ENCODE data around the gene POLR3G.
A peak's percentile ranks its signal among the peaks of the same experiment; 100 is the strongest.

Gene POLR3G, protein sequence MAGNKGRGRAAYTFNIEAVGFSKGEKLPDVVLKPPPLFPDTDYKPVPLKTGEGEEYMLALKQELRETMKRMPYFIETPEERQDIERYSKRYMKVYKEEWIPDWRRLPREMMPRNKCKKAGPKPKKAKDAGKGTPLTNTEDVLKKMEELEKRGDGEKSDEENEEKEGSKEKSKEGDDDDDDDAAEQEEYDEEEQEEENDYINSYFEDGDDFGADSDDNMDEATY

GRCh38 chr5:90474235-90475107 is at the start of gene POLR3G, which contains the start of gene MBLAC2:
TSS of gene POLR3G (plus strand) at chr5:90474864. CDS start at chr5:90485568, 10,704 bp downstream.
TSS of gene MBLAC2 (minus strand) at chr5:90474771. CDS start at chr5:90474292, 479 bp downstream.
- peak; percentile 96 for DNase-seq

DNA sequence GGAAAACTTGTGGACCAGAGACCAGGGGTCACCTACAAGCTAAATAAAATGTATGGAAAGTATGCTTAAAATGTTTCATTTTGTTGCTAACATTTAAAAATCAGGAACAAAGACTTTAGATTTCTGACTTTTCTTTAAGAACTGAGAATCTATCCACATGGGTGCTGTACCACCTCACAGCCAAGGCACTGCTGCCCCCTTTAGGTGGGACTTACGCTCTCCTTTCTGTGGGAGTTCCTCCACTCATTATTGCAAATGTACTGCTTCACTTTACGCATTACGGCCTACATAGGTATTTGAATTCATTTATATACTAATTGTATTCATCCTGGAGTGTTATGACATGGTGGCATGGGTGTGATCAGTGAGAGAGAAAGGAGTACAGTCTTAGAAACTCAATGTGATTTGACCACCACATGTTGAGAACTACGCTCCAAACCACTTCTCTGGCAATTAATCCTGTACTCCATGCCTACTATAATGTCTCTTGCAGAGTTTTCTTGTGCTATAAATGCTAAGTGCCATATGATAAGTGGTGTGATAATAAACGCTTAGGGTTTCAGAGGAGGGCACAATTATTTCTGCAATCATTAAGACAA is 40.4 kb upstream of the POLR3G start:
- DNase-seq, result peak; percentile 38

GRCh38 chr5:90437663-90438062 is 37.0 kb upstream of the POLR3G start:
- DNase-seq, result no peak

DNA sequence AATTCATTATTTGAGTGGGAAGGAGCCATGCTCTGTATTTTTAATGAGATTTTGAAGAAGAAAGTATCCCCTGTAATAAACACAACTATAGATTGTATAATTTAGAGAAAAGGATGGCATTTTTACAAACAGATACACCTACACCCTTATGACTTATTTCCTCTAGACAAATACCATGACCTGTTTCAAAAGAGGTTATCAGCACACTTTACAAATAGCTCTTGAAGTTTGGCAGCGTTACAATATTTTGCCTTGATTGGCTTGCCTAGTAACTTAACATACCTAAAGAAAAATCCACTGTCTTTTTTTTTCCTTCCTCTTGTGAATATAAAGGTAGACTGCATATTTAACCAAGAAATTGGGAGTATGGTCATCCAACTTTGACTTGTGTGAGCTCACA is 36.6 kb upstream of the POLR3G start:
- DNase-seq, result no peak

- DNase-seq, result no peak
Observed at GRCh38 chr5:90440644-90441043, 34.0 kb upstream of the POLR3G start.

- no peak for DNase-seq
Observed at GRCh38 chr5:90446961-90447360, 27.7 kb upstream of the POLR3G start.

- no peak for DNase-seq
Observed at GRCh38 chr5:90461288-90461687, 13.4 kb upstream of the POLR3G start.

- no peak for DNase-seq
Observed at GRCh38 chr5:90472783-90473395, 1.8 kb upstream of the POLR3G start.

DNA sequence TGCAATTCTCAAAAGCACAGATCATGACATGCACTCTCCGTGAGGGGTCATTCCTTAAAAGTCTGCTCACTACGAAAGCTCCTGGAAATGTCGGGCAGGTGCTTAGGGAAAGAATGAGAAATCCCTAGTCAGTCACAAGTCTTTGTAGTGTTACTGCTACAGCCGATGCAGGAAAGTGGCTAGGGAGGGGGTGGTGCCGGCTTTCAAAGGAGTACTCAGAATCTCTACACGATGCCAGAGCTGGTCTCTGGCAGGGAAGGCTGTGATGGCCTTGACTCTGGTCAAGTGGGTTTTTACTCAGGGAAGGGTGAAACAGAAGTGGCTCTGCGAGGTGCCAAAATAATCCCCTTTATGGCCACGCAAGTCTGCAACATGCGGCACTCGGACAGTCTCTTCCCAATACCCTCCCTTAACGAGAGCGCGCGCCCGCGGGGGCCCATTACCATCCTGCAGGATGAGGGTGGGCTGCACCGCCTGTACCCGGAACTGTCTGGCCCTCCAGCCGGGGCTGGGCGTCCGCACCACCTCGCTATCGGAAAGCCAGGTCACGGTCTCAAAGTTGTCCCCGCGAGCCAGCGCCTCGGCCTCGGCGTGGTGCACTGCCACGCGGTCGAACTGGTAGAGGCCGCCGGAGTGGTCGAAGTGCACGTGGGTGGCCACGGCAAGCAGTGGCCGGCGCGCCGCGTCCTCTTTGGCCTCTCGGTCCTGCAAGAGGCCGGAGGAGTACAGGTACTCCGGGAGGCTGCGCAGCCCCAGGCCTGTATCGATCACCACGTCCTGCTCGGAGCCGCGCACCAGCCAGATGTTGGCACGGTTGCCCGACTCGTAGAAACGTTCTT is 1.0 kb upstream of the POLR3G start:
- peak; percentile 41 for DNase-seq

- DNase-seq, result no peak
Observed at GRCh38 chr5:90475436-90475980, 844 bp downstream of the POLR3G start.

GRCh38 chr5:90476391-90476790 is 1.7 kb downstream of the POLR3G start:
- DNase-seq, result peak; percentile 4

GRCh38 chr5:90477073-90477472 is 2.4 kb downstream of the POLR3G start:
- DNase-seq, result no peak

DNA sequence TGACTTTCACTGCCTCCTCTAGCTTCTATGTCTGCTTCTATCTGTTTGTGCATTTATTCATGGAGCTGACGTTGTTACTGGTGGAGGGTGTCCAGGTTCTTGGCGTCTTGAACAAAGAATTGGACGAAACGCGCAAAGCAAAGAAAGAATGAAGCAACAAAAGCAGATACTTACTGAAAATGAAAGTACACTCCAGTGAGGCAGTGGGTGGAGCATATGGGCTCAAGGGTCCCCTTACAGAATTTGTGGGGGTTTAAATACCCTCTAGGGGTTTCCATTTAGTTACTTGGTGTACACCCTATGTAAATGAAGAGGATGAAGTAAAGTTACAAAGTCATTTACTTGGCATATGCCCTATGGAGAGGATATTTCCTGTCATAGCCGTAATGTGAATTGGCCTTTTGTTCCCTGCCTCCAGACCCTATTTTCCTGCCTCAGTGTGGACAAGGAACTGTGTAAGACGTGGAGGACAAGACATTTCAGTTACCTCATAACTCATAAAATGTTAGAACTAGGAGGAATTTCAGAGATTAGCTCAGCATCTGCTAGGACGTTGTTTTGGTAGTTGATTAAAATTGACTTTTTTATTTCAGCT is 3.1 kb downstream of the POLR3G start:
- no peak for DNase-seq

GRCh38 chr5:90479611-90480385 is 5.1 kb downstream of the POLR3G start:
- no peak for DNase-seq

DNA sequence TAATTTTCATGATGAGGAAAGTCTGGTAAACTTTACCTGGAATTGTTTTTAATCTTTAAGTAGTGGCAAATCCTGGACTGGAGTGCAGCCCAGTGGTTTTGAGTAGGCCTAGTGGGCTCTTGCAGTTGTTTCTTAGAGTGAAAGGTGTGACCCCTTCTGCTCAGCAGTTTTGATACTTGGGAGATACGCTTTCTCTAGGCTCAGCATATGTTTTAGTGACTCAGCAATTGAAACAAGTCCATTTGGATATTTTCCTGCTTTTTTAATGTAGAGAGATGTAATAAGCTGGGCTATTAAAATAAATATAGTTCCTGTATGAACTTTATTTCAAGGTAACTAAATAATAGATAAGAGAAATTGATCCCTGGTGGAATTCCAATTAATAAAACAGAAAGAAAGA is 6.0 kb downstream of the POLR3G start:
- DNase-seq, result no peak

DNA sequence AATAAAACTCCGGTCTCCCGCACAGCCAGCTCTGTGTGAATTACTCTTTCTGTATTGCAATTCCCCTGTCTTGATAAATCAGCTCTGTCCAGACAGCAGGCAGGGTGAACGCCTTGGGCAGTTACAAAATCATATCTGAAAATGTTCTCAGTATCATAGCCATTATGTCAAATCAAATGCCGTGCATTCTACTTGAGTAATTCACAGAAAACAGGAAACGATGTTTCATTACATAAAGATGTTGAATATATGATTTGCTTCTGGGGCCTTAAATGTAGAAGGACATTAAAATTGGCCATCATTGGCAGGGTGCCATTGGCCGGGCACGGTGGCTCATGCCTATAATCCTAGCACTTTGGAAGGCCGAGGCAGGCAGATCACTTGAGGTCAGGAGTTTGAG is 8.5 kb downstream of the POLR3G start:
- DNase-seq, result no peak

DNA sequence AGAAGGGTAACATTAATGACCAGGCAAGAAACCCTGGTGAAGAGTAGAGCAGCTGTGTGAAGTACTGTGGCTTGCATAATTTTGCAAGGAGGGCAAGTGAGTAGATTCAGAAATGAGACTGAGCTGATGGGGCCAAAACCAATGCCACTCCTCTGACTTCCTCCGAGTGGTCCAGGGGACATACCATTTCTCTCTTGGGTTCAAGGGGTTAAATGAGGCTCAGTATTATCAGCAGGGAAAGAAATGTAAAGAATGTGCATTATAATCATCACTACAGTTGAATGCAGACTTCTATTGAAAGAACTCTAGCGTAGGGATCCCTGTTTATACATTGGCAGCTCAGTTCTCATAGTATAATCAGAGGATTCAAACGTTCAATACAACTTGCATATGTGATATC is 9.9 kb downstream of the POLR3G start:
- DNase-seq, result no peak

- DNase-seq, result no peak
Observed at GRCh38 chr5:90488791-90489190, 14.1 kb downstream of the POLR3G start.

DNA sequence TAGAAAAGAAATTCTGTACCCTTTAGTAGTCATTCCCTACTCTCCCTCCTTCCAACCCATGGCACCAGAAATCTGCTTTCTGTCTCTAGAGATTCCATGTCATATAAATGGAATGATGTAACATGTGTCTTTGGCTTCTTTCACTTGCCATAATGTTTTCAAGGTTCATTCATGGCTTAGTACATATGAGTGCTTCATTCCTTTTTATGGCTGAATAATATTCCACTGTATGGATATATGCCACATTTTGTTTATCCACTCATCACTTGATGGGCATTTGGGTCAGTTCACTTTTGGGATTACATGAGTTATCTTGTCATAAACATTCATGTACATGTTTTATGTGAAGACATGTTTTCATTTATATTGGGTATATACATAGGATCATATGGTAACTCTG is 19.4 kb downstream of the POLR3G start:
- no peak for DNase-seq

- no peak for DNase-seq
Observed at GRCh38 chr5:90495146-90495545, 20.5 kb downstream of the POLR3G start.

- DNase-seq, result no peak
Observed at GRCh38 chr5:90503596-90503995, 28.9 kb downstream of the POLR3G start.

Measured in activated CD4-positive, alpha-beta T cell treated with anti-CD3 and anti-CD28 coated beads, Interleukin-10, Interleukin-2, amounts not matched to agents 100 ng/mL and 50 ng/mL, durations not matched to agents 16 hours and 8 hours (primary cell).